GM18498 (cell line): ENCODE results near the gene FBLN7.

Experiments
- ATAC-seq: cut with Tn5 transposase; IDR thresholded peaks from one replicate; pipeline ENCODE4 v1.9.1; 2021; ENCODE audit warnings: mild to moderate bottlenecking, moderate library complexity; ENCODE audit not compliant: unreplicated experiment

The FBLN7 gene

DNA sequence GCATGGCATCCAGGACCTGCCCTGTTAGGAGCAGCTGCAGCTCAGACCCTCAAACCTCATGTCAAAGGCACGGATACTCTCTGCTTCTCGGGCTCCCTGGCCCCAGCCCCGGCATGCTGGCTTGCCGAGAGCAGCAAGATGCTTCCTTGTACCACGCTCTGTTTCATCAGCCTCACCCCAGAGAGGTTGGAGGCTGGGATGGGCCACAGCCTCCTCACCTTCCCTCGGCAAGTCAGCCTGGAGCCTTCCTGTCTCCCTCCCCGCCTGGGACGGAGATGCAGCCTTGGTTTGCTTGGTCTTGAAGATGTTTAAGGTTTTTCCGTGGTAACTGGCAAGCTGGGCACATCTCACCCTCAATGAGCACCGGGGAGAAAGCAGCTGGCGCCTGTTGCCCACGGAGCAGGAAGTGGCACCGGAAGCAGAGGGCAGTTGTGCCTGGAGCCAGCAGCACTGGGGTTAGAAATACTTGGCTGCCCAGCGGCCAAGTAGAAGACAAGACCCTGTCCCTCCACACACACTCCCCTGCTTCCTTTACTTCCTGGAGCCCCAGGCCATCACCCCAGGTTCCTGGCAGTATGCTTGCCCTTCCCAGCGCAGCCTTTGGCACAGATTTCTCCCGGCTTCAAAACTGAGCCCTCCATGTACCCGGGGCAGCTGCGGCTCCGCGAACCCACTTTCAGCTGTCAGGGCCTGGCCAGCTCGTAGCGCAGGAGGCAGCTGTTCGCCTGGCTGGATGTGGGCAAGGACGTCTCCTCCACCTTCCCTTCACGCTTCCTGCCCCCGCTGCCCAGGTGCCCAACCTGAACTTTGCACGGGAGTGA, 17.4 kb downstream of the FBLN7 start:
- ATAC-seq, result no peak

DNA sequence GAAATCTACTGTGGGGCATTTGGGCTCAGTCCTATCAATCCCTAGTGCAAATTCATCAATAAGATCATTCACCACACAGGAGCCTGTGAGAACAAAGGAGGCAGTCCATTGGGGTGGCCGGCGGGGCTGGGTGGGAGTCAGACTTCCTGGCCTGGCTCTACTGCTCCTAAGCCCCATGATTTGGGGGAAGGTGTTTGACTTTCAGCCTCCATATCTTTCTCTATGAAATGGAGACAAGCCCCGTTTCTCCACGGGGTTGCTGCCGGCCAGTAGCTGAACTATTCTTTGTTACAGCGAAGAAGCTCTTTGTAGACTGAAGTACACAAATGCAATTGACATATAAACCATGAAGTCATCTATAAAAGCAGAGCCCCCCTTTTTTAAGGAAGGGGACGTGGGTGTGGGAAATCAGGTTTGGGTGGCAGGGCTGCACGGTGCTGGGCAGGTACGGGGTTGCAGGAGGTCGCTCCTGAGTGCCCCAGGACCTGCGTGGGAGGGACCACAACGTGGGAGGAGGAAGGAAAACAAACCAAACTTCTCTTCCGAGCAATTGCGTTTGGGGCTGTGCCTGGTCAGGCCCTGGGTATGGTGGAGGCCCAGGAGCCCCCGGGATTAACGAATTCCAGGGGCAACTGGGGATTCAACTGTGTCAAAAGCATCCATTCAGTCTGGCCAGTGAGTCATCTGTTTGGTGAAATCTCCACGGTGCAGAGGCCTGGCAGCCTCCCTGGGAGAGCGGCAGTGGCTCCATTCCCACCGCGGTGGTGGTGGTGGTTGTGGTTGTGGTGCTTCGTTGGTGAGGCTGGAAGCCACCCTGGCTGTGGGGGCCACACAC, 18.2 kb downstream of the FBLN7 start:
- no peak for ATAC-seq

- ATAC-seq, result no peak
Measured at GRCh38 chr2:112157472-112157871, 19.3 kb downstream of the FBLN7 start.

DNA sequence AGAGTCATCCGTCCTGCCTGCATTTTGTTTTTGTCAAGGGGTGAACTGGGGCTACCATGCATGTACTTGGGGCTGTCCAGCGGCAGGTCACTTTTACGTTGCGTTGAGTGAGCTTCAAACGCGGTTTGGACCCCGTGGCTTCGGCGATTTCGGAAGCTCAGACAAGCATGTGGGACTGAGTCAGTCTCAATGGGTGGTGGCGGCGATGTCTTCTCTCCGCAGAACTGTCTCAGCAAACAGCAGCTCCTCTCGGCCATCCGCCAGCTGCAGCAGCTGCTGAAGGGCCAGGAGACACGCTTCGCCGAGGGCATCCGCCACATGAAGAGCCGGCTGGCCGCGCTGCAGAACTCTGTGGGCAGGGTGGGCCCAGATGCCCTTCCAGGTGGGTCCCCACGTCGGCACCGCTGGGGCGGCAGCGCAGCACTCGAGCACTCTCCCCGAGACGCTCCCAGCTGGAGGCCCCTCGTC, 21.3 kb downstream of the FBLN7 start:
- no peak for ATAC-seq

GRCh38 chr2:112160283-112161250, 22.4 kb downstream of the FBLN7 start:
- no peak for ATAC-seq

GRCh38 chr2:112161431-112162145, 23.4 kb downstream of the FBLN7 start:
- no peak for ATAC-seq

- ATAC-seq, result no peak
Measured at GRCh38 chr2:112162341-112162740, 24.2 kb downstream of the FBLN7 start.

- ATAC-seq, result no peak
Measured at GRCh38 chr2:112162956-112163355, 24.8 kb downstream of the FBLN7 start.

- ATAC-seq, result no peak
Measured at GRCh38 chr2:112163541-112163981, 25.4 kb downstream of the FBLN7 start.

GRCh38 chr2:112164876-112165275, 26.7 kb downstream of the FBLN7 start:
- ATAC-seq, result no peak

DNA sequence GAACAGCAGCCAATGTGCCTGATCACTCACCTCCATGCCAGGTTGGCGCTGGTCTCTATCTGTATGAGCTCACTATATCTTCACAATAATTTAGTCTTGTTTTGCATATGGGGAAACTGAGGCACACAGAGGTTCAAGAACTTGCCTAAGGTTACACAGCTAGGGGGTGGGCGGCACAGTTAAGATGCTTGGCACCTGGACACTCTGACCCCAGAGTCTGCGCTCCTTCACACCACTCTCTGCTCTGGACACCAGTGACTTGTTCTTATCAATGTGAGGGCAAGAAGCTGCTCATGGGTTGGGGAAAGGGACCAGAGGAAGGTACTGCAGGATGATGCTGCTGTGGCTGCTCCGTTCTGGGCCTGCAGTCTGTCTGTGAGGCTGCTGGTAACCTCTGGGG, 27.1 kb downstream of the FBLN7 start:
- no peak for ATAC-seq

- ATAC-seq, result no peak
Measured at GRCh38 chr2:112166806-112167499, 28.8 kb downstream of the FBLN7 start.

GRCh38 chr2:112168422-112169124, 30.4 kb downstream of the FBLN7 start:
- ATAC-seq, result no peak

- ATAC-seq, result no peak
Measured at GRCh38 chr2:112170495-112170894, 32.3 kb downstream of the FBLN7 start.

DNA sequence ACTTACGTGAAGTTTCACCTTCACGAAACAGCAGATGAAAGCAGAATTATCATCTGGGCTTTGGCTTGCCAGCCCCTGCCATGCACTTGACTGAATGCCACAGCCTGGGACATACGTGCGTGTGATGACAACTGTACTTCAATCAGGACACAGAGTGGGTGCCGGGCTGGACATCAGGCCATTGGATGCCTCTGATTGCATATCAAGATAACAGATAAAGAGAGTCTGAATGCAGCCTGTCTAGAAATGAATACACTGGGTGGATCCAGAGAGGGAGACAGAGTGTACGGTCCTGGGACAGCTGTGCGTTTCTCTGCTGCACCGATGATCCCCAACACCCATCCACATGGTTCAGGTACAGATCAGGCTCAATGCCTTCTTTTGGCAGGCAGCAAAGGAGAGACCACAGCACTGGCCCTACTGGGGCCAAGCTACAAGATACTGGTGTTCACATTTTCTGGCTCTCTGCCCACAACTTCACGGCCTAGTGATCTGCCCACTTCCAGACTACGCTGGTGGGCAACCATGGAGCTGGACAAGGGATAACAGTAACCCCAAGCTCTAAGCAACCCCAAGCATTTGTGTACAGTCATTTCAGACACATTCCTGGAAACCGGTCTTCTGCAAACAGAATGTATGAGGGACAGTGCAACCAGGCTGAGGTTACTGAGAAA, 35.6 kb downstream of the FBLN7 start:
- ATAC-seq, result no peak

GRCh38 chr2:112174383-112174782, 36.2 kb downstream of the FBLN7 start:
- ATAC-seq, result no peak

GRCh38 chr2:112175333-112175732, 37.1 kb downstream of the FBLN7 start:
- ATAC-seq, result no peak

- no peak for ATAC-seq
Measured at GRCh38 chr2:112175958-112176573, 37.9 kb downstream of the FBLN7 start.
